GM19238 (cell line): ENCODE results near the gene C3orf52.

Experiments
- DNase-seq: peaks from one replicate; pipeline ENCODE4 v3.0.0; 2011; ENCODE audit warnings: low spot score; ENCODE audit not compliant: insufficient read length

C3orf52 gene

DNA sequence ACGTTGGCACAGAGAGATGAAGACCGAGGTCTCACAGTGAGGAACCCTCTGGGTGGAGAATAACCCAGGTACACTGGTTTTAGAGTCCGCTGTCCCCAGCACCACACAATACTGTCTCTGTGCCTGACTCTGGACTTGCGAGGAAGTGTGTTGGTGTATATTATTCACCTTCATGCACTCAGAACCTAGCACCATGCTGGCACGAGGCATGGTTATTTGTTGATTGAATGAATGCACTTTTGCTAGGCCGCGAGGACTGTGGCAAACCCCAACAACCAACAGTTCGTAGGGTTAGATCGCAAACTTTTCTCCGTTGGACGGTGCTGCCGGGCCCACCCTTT lies 484 bp upstream of the C3orf52 start:
- DNase-seq = no peak

DNA sequence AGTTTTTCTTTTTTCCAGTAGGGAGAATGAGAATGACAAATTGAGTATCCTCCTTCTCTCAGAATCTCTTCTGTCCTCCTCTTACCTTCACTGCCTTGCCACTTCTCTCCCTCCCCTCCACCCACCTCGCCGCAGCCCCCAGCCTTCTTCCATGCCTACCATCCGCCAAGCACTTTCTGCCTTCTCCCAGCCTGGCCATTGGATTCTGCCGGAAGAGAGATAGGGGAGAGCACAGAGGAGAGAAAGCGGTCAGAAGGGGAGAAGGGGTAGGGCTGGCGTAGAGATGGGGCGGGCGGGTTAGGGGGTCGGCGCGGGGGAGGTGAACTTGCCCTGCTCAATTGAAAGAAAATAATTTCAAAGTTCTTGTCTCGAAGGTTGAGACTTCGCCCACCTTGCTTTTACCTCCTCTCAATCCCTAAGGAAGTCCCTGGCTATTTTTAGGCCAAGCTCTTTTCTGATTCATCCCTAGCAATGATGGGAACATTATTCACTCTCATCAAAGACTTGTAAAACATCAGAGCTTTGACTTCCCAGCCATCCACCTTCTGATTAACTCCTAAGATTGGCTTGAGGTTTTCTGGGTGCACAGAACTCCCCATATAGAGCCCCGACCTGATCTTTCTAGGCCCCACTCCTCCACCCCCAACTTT lies 811 bp downstream of the C3orf52 start:
- no peak for DNase-seq

DNA sequence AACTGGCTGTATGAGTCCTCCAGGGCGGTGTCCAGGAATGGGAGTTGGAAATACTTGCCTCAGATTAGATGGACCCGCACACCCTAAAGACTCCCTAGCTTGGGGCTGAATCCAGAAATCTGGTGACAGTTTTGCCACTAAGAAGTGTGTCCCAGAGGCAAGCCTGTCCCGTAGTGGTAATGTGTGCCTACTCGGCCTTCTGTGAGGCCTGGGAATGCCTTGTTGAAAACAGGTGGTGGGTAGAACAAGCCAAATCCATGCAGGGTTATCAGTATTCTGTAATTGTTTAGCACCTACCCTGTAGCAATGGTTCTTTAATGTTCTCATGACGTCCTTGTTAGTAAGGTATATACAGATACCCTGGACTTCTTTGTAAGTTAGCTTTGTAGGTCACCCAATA lies 1.6 kb downstream of the C3orf52 start:
- DNase-seq = no peak

DNA sequence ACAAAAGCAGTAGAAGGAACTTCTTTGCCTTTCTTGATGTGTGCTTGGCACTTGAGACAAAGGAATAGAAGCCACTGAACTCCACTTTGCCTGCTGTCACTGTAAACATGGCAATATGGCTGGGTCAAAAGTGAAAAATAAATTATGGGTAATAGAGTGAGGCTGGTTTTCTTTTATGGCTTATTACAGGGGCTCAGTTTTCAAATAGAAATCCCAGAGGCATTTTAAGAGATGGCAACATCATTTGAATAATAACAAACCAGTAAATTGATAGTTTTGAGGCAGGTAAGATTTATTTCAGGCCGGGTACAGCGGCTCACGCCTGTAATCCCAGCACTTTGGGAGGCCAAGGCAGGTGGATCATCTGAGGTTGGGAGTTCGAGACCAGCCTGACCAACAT lies 2.8 kb downstream of the C3orf52 start:
- no peak for DNase-seq

DNA sequence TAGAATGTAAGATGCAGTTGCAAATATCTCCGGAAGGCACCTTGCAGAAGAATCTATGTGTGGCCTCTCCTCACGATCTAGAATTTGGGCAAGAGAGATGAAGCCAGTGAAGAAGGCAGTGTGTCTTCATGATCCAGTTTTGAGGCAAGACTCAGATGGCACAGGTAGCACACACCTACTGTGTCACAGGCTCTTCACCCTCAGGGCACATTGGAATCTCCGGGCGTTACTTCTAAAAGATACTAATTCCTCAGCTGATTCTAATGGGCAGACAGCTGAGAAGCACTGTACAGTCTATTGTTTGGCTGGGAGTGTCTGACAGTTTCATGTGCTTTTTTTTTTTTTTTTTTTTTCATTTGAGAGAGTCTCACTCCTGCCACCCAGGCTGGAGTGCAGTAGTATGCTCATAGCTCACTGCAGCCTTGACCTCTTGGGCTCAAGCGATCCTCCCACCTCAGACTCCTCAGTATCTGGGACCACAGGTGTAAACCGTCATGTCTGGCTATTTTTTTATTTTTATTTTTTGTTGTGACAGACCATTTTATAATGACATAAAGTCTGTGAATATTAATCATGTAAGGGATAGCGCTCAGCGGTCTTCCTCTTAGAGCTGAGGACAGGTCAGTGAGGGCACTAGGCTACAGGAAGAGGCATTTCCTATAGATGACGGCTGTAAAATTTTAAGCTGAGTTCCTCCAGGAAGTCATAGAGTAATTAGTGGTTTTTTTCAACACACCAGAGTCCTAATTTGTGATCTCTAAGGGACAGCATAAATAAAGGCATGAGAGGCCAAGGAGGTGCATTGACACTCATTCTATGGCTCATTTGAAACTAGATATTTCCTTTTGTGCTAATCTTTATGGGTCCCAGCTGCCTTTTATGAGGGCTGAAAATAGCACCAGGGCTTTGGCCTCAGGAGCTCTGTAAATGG lies 4.0 kb downstream of the C3orf52 start:
- no peak for DNase-seq

DNA sequence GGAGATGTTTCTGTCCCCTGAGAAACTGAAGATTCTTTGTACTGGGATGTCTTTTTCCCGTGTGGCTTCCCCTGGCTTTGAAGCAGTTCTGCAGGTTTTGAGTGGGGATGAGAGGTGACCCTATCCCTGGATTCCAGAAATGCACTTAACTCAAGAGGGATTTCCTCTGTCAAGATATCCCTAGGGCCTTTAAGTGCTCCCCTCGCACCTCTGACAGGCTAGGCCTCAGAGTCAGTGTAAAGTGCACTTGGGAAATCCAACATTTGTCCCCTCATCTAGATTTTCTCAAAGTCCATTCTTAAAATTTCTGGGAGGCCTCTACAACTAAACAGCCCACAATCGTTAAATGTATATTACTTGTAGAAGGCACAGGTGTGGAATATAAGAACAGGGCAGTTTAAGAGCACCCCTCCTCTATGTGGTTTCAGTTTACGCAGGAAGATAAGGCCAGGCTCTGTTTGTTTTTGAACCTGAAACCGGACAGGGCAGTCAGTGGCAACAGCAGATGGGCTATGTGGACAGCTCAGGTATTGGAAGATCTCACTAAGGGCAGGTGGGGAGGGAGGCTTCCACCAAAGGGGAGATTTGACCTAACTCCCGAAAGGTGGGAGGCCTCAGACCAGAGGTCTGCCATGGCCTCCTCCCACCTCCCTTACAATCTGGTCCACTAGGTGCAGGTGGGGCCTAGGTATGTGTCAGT lies 4.8 kb downstream of the C3orf52 start:
- no peak for DNase-seq

DNA sequence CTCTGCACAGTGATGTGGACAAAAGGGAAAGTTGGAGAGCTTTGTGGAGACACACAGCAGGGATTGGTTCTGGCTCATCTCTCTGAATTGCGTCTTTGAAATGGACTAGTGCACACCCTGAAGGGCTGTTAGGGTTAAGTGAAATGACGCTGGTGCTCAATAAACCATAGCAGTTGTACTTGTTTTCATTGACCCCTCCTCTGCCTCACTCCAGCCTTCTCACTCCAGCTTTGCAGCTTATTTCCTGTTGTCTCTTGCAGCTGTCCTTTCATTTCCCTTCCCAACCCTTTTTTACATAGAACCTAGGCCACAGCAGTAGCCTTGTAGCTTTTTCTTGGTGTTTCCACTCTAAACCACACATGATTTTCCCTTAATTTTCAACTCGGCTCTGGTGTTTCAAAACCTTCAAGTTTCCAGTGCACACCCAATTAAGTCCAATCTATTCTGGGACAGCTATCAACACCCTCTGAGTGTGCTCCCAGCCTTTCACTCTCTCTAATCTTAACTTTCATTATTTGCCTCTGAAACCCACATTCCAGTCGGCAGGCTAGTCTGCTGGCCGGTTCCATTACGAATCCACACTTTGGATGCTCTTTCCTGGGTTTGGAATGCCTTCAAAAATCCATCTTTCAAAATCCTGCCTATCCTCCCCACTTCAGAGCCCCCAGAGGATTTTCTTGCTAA lies 6.4 kb downstream of the C3orf52 start:
- DNase-seq = no peak

DNA sequence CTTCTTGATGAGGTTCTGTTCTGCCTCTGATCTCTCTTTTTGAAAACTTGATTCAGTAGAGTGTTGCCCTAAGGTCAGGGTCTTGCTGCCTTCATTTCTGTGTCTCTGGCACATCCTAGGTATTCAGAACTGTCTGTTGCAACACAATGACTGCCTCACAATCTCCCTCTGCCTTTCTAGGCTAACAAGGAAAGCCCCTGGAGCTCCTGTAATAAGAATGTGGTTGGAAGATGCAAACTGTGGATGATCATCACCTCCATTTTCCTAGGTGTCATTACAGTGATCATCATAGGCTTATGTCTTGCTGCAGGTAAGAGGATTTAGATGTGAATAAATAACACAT lies 7.0 kb downstream of the C3orf52 start:
- DNase-seq = no peak

DNA sequence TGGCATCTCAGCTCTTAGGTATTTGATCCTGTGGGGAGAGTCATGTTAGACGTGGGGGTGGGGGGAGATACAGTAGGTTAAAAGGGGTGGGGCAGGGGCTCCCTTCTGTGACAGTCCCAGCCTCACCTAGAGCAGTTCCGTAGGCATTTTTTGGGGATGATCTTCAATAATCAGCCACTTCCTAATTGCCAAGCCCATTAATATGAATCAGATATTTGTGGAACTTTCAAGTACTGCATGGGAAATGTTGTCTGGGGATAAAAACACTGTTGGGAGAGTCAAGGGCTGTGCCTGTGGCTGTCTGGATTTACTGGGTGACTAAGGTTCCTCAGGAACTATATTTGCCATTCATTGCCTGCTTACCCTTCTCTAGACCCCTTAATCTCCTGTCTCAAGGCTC lies 9.5 kb downstream of the C3orf52 start:
- no peak for DNase-seq

DNA sequence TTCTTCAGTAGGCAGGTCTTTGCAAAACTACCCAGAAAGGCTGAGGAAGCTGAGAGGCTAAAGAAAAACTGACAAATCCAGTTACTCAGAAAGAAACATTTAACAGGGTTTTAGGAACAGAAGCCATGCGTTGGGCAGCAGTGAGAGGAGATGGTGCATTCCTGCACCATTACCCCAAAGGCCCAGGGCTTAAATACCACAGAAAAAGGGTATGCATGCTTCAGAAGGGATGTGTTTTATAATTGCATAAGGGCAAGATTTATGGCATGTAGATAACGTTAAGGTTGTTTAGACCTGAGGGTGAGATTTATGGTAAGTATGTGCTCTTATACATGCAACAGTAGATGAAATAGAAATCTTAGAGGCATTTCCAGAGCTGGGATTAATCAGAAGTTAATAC lies 10.0 kb downstream of the C3orf52 start:
- DNase-seq = no peak

DNA sequence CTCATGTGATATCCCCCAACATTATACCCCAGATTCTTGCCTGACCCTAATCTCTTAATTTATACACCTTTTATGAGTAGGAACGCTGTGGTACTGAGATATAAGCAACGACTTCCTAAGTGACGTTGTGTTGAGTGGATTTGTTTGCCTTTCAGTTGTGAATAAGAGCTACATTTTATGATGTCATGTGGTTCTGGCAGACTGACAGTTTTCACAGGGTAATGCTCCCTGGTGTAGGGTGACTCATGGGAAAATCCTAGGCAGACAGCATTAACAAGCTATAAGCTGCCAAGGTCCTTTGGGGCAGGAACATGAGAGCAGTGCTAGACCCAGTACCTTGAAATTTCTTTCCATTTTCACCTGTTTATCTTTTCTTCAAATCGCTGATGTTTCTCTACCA lies 11.2 kb downstream of the C3orf52 start:
- no peak for DNase-seq

DNA sequence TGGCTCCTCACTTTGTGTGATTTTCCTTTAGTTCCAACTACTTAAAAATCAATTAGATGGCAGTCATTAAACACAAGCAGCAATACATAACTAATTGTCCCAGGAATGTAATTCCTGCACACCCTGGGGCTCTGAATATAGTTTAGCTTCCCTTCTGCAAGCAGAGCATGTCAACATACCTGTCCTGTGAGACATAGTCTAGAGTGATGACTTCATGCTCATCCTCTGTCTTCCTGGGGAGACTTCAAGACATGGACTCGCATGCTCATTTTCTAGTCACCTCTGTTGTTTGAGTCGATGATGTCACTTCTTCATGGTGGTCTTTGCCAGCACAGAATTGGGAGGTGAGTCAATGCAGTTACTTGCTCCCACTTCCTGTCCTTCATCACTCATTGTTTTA lies 15.7 kb downstream of the C3orf52 start:
- no peak for DNase-seq

DNA sequence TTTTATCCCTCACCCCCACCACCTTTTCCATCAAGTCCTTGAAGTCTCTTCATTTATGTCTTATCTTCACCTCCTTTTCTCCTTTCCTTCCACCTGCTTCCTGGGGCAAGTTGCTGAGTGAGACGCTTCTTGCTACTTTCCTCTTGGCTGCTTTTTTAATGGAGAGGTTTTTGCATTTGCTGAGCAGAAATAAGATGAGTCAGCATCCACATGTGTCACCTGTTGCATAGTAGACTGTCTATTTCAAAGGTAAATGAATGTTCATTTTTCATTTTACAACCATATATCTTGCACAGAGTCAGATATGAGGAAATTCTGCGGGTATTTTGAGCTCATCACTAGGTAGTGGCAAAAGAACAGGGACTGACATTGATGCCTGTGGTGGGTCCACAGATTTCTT lies 18.6 kb downstream of the C3orf52 start:
- DNase-seq = no peak

DNA sequence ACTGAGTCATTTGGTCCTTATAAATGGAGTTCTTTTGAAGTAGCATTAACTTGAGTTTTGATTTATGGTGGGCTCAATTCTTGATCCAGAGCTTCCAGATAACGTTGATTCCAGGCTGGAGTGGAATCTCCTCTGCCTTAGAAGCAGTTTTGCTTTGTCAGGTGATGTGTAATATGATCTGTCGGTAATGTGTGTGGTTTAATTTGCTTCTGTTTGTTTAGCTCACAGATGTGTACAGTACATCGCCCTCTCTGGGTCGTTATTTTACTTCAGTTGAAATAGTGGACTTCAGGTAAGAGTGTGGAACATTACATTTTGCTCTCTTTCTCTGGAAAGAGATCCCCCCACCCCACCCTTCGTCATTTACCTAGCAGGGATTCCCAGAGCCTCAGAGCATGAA lies 23.1 kb downstream of the C3orf52 start:
- DNase-seq = no peak

DNA sequence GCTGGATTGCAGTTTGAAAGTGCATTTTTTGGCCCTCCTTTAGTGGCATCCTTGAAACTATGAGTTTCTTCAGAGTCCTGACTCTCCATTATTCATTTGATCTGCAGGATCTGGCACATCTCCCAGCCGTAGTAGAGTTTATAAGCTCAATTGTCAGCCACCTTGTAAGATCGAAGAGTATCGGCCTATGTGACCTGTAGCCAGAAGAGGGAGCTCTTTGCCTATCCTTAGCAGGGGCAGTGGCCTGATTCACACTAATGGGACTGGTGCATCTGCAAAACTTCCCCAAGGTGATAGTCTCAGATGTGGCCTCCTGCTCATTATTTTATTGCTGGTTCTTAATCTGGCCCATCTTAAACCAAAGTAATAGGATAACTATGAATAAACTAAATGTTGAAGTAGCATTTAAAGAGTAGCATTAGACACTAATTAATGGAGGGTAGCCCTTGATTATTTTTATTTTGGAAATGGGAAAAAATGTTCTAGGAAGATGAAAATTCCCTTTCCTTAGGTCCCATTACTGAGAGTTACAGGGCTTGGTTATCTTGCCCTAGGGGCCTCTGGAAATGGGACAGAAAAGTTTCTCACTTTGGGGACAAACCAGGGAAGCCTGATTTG lies 25.7 kb downstream of the C3orf52 start:
- DNase-seq = peak; percentile 39

DNA sequence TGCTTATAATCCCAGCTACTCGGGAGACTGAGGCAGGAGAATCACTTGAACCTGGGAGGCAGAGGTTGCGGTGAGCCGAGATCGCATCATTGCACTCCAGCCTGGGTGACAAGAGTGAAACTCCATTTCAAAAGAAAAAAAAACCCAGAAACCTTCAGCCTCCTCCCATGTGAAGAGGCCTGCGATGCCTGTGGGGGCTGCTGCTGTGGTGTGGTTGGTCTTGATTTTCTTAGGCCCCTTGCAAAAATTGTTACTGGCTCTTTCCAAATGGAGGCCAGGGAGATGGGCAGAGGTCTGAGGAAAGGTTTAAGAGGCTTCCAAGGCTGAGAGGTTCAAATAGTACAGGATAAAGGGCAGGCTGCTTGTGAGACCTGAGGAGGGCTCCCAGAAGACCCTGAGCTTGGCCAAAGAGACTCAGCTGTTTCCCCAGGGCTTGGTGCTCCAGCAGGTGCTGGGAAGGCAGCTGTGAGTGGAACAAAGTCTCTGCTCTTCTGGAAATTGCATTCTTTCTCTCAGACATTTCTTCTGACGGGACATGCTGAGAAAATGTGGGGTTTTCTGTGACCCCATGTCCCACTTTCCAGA lies 28.5 kb downstream of the C3orf52 start:
- DNase-seq = no peak

DNA sequence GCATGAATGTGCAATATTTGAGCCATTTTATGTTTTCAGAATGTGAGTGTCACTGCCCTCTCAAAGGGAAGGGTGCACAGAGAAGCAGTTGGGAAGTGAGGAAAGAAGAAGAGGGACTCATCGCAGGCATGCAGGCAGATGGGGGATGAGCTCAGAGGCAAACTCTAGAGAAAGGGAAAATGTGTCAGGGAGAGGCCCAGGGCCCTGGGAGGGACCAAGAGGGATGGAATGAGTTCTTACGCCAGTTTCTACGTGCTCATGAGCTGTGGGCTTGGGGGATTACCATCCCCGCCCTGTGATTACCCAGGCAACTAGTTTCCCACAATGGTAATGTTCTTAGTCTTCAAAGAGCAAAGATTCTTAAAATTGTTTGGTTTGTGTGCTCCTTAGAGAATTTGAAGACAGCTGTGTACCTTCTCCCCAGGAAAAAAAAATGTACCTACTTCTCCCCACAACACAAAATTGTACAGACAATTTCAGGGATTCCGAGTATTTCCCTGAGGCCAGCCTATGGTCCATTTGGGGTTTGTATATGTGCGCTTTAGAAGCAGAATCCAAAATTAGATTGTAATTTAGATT lies 29.1 kb downstream of the C3orf52 start:
- DNase-seq = no peak

DNA sequence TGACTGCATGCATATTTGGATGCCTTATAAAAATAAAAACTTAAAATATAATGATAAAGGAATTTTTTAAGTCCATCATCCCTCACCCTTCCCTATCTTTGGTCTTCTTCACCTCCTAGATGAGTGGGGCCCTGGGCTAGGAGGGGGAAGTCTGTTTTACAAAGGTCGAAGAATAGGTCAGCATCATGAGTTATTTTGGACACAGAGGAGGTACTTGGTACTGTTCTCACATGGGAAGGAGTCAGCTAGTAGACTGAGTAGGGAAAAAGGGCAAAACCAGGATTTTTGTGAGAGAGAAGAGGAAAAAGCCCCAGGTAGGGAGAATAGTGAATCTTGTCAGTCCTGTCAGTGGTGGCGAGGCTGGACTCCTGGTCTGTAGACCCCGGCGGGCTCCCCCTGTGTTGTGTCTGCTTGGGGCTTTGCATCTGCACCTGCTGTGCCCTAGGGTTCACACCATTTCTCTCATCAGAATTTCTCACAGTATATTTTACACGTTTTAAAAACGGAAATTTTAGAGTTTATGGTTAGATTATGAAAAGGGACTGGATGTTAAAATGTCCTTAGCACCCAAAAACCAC lies 29.7 kb downstream of the C3orf52 start:
- no peak for DNase-seq

DNA sequence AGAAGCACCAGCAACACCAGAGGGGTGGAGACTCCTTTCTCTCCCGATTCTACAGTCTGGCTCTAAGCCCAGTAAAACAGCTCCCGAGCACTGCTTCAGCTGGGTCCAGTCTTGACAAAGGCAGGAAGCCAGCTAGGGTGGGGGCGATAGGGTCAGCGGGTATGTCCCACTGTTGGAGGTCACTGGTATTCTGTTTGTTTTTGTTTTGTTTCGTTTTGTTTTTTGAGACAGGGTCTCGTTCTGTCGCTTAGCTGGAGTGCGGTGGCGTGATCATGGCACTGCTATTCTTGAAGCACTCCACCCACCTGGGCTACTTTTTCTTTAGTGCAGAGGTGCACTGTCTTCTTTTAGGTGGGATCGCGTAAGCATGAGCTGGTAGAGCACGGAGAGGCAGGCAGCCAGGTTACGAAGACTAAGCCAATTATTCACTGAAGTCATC lies 30.6 kb downstream of the C3orf52 start:
- no peak for DNase-seq

DNA sequence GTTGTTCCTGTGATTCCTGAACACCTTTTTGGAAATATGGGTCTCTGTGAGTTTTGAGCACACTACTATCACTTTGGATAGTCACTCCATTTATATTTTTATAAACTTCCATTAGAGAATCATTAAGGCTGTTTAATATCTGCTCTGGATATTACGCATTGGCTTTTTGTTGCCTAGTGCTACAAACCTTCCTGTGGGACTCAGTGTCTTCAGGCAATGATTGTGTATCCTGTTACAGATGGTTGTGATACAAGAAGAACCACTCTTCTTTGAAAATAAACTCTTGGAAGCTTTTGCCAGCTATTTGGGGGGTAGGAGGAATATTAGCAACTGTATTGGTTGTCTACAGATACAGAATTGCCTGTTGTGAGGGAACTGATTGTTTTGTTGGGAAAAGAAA lies 31.2 kb downstream of the C3orf52 start:
- no peak for DNase-seq
